ENCODE results near the gene TMA7B.

TMA7B gene

DNA sequence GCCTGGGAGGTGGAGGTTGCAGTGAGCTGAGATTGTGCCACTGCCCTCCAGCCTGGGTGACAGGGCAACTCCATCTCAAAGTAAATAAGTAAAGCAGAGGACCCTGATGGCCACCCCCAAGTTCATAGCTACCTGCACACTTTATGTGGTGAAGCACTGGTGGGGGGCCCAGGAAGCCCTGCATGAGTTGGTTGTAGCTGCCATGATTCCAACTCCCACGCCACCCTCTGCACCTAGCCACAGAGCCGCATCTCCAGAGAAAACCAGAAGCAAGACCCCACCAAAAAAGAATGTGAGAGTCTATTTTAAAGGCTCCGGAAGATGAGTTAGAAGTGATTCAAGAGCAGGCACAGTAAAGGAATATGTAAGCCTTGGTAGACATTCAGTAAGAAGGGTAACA, 20.4 kb upstream of the TMA7B start:
- no peak overlapping the region for H3K4me3 ChIP-seq (ENCODE audit: low read length)
- no peak for DNase-seq (ENCODE audit: low read depth)
- TF ChIP-seq, protein P1, sequence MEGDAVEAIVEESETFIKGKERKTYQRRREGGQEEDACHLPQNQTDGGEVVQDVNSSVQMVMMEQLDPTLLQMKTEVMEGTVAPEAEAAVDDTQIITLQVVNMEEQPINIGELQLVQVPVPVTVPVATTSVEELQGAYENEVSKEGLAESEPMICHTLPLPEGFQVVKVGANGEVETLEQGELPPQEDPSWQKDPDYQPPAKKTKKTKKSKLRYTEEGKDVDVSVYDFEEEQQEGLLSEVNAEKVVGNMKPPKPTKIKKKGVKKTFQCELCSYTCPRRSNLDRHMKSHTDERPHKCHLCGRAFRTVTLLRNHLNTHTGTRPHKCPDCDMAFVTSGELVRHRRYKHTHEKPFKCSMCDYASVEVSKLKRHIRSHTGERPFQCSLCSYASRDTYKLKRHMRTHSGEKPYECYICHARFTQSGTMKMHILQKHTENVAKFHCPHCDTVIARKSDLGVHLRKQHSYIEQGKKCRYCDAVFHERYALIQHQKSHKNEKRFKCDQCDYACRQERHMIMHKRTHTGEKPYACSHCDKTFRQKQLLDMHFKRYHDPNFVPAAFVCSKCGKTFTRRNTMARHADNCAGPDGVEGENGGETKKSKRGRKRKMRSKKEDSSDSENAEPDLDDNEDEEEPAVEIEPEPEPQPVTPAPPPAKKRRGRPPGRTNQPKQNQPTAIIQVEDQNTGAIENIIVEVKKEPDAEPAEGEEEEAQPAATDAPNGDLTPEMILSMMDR (conservative IDR thresholded peaks at IDR 0.05; ENCODE audit: low read length): no peak

DNA sequence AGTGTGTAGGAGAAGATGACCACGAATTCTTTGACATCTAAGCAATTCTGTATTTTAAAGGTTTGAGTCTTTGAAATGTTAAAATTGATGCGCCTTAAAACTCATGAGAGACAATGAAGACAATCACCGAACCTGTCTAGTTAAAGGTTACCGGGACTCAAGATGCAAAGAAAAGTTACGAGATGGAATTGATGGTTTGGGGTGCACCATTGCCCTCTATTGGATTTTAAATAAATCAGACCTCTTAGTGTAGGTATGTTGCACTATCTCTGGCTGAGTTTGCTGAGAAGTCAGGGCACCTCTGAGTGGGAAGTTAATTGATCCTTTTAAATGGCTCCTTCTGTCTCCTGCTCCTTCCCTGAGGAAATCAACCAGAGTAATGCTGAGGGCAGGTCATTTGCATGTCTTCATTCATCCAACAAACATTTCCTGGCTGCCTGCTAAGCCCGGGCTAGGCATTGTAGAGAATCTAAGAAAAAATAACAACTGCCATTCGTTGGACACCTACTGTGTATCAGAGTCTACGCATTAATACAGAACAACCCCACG, 19.4 kb upstream of the TMA7B start:
- TF ChIP-seq, protein P1 (conservative IDR thresholded peaks at IDR 0.05; ENCODE audit: low read length): no peak
- no peak overlapping the region for H3K4me3 ChIP-seq (ENCODE audit: low read length)
- no peak for DNase-seq (ENCODE audit: low read depth)

DNA sequence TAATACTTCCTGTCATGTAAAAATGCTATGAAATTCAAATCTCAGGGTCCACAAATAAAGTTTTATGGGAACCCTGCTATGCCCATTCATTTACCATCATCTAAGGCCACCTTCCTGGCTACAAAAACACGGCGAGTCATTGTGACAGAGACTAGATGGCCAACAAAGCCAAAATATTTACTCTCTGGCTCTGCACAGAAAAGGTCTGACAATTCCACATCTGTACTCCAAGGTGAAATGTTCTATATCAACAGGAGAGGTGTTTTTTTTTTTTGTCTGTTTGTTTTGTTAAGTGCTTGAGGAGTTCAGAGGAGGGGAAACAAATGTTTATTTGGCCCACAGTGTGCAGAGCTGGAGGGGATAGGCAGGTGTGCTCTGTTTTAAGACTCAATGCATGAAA, 18.6 kb upstream of the TMA7B start:
- no peak for DNase-seq (ENCODE audit: low read depth)
- no peak overlapping the region for H3K4me3 ChIP-seq (ENCODE audit: low read length)
- TF ChIP-seq, protein P1 (conservative IDR thresholded peaks at IDR 0.05; ENCODE audit: low read length): no peak

DNA sequence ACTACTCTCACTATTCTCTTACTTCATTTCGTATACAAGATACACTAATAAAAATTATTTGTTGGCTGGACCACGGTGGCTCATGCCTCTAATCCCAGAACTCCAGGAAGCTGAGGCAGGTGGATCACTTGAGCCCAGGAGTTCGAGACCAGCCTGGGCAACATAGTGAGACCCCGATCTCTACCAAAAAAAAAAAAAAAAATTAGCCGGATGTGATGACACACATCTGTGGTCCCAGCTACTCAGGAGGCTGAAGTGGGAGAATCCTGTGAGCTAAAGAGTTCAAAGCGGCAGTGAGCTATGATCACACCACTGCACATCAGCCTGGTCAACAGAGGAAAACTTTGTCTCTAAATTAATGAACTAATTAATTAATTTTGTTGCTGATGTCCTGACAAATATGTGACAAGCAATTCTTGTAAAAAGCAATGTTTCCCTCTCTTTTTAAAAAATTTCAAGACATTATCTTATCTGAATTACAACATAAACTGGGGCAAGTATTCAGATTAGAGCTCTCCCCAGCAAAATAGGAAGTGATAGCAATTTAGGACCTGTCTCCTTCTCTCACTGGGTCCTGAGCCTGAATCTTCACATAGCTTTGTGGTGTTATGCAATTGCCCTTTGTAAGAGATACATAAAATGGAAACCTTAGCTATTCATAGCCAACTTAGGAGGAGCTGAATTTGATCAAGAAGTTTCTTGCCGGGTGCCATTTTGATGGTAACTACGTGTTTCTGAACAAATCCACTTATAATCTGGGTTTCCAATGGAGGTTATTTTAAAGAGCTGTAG, 17.6 kb upstream of the TMA7B start:
- DNase-seq (ENCODE audit: low read depth): no peak
- H3K4me3 ChIP-seq (ENCODE audit: low read length): no peak overlapping the region
- TF ChIP-seq, protein P1 (conservative IDR thresholded peaks at IDR 0.05; ENCODE audit: low read length): no peak

DNA sequence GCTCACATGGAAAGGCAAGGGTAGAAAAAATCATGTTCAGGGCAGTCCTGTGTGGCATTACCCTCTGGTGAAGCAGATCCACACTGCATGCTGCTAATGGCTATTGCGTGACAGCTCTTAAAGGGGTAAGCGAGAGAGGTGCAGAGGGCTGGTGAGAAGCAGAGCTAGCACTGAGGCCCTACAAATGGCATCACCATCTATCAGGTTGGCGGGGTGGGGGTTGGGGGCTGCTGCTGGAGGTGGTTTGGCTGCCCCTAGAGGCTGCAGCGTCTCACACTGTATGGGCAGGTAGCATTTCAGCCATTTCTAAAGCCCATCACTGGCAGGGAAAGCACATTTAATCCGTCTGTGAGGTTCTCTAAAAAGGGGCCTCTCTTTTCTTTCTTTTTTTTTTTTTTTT, 16.9 kb upstream of the TMA7B start:
- TF ChIP-seq, protein P1 (conservative IDR thresholded peaks at IDR 0.05; ENCODE audit: low read length): no peak
- no peak overlapping the region for H3K4me3 ChIP-seq (ENCODE audit: low read length)
- DNase-seq (ENCODE audit: low read depth): no peak

DNA sequence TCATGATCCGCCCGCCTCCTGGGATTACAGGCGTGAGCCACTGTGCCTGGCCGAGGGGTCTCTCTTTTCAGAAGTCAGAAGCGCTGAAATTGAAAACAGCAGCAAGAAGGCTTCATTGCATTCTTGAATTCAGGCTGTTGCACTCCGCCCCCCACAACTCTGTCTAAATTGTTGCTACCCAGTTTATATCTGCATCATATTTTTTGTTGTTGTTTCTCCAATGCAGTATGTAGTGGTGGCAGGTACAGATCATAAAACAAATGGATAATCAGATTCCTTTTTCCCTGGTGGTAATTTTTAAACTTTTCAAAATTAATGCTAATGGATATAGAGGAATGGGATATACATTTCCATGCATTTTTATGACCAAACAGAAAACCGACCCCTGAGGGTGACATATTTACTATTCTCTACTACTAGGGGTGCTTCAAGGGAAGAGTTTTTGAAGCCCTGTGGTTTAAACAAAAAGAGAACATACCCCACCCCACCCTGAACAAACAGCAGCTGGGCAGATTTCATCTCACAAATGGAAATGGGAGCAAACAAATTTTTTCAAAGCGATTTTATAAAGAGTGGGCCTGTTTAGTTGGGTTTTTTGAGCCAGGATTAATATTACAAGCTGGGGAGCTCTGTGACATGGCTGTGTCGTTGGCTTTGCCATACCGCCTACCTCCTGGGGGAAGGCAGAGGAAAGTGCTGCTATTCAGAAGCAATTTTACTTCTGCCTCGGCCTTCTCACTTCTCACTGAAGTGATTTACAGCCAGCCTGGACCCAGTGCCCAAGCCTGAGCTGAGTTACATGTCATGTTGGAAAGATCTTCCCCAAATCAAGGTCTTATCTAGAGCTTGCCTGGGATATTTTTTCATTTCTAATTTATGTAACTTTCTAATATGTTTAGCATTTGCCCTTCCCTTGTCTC, 16.0 kb upstream of the TMA7B start:
- H3K4me3 ChIP-seq (ENCODE audit: low read length): no peak overlapping the region
- TF ChIP-seq, protein P1 (conservative IDR thresholded peaks at IDR 0.05; ENCODE audit: low read length): no peak
- no peak for DNase-seq (ENCODE audit: low read depth)

All from AG10803 (cell line).